NCI-H345 treated with DMSO at 0.1 percent for 48 hours (cell line): ENCODE data around the gene NGB.
"Not testable (repeated sequence)": the region's sequence is repeated elsewhere in the genome, so short reads cannot be mapped to it uniquely, and the experiment has no call there.

ENCODE experiments used
- DNase-seq: peaks from one replicate; lab custom pipeline; 2025; ENCODE audit not compliant: unreplicated experiment; lab: John Stamatoyannopoulos, UW

Gene NGB

GRCh38 chr14:77296906-77297305 is 25.9 kb upstream of the NGB start:
- no peak for DNase-seq

- no peak for DNase-seq
Measured at GRCh38 chr14:77296155-77296554, 25.1 kb upstream of the NGB start.

GRCh38 chr14:77290705-77291104 is 19.7 kb upstream of the NGB start:
- DNase-seq: no peak

DNA sequence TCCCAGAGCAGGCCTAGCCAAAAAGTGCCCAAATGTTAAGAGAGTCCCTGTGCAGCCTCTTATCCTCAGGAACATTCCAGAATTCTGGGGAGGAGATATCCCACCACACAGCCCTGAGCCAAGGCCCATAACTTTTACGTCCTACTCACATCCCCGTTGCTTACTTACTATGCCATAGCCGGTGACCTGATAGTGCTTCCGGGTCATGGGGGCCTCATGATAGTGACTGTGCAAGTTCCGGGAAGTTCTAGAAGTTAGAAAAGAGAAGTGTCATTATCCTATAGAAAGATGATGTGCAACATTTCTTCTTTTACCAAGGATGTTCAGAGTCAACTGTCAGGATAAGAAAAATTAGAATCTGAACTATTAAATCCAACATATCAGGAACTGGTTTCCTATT is 15.6 kb upstream of the NGB start:
- no peak for DNase-seq

DNA sequence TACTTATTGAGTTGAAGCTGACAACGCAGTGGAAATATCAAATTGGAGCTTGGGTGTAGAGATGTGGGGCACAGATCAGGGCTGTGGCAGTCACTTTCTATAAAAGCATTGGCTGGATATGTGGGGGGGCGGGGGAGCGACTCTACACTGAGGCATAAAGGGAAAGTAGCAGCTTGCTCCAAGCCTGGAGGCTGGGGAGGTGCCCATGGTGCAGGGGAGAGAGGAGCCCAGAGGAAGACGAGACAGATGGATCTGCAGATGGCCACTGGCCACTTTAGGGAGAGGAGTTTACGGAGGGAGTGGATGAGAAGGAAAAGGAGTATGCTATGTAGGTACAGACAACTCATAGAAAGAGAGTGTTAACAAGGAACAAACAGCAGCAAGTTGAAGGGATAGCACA is 13.5 kb upstream of the NGB start:
- DNase-seq: no peak

DNA sequence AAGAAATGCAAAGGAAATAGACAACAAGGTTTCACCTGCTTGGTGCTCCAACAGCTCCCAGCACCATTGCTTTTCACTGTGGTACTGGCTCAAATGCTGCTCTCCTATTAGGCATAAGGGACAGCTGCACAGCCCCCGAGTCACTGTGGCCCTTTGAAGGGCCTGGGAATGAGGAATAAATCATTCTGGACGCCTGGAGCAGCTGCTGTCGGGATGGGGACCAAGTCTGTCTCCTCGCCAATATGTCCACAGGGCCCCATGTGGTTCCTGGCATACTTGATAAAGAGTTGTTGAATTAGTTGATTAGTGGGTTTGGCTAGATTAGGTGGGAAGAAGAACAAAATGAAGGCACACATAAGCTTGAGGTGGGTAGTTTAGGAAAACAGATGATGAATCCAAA is 13.1 kb upstream of the NGB start:
- DNase-seq: no peak

GRCh38 chr14:77281852-77282410 is 10.9 kb upstream of the NGB start:
- no peak for DNase-seq

DNA sequence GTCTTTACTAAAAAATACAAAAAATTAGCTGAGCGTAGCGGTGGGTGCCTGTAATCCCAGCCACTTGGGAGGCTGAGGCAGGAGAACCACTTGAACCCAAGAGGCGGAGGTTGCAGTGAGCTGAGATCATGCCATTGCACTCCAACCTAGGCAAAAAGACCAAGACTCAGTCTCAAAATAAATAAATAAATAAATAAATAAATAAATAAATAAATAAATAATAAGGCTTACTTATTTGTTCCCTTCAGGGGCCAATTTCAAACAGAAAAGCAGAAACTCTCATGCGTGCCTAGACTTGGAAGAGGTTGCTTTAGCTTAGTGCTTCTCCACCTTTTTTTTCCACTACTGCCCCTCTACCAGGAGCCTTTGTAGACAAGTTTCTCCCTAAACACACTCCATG is 9.9 kb upstream of the NGB start:
- not testable (repeated sequence) for DNase-seq

DNA sequence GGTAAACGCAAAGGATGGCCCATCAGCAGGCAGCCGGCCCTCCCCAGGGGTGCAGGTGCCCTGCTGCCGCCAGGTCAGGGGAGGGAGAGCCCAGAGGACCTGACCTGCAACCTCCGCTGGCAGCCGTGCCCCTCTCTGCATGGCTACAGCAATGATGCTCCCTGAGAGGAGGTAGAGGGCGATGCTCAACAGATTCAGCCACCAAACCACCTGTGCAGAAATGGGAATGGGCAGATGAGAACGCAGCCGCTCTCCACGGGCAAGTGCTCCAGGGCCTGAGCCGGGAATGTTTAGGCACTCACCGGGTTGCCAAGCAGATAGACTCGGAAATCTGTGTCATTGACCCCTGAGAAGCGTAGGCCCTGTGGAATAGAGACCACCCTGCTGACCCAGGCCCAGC is 8.7 kb upstream of the NGB start:
- no peak for DNase-seq

DNA sequence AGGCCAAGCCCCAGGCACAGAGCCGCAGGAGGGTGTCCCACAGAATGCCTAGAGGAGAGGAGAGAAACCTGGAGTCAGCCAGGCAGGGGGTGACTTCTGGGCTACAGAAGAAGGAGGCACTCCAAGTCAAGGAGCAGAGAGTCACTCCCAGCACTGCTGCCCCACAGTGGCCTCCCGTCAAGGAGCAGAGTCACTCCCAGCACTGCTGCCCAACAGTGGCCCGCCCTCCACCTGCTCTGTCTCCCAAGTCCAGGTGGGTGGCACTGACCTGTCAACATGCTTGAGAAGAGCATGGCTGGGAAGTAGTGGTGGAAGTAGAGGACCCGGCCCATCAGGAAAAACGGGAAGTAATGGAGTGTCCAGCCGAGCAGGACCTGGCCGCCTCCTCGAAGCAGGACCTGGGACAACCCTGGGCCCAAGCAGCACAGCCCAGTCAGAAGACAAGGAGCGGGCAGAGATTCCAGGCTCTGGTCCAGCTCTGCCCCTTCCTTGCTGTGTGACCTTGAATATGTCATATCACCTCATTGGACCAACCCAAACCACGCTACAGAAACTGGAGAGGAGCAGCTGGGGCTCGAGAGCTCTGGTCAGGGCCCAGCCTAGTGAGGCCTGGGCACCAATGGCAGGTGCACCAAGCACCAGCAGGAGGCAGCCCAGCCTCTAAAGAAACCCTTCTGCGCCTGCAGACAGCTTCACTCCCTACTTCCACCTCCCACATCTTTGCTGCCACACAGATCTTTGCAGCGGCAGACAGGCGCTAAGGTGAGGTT is 7.6 kb upstream of the NGB start:
- DNase-seq: no peak

- no peak for DNase-seq
Measured at GRCh38 chr14:77276959-77277358, 6.0 kb upstream of the NGB start.

- DNase-seq: no peak
Measured at GRCh38 chr14:77276295-77276935, 5.4 kb upstream of the NGB start.

- no peak for DNase-seq
Measured at GRCh38 chr14:77275601-77276017, 4.6 kb upstream of the NGB start.

GRCh38 chr14:77275041-77275580 is 4.1 kb upstream of the NGB start:
- DNase-seq: no peak

GRCh38 chr14:77273796-77274195 is 2.8 kb upstream of the NGB start:
- no peak for DNase-seq

- DNase-seq: no peak
Measured at GRCh38 chr14:77272261-77272660, 1.3 kb upstream of the NGB start.

- DNase-seq: no peak
Measured at GRCh38 chr14:77270361-77271112, 469 bp downstream of the NGB start.

- DNase-seq: no peak
Measured at GRCh38 chr14:77268989-77269600, 1.9 kb downstream of the NGB start.

GRCh38 chr14:77267937-77268699 is 2.9 kb downstream of the NGB start:
- no peak for DNase-seq

- no peak for DNase-seq
Measured at GRCh38 chr14:77266336-77266735, 4.7 kb downstream of the NGB start.
